Measurements from ENCODE around the gene MAN1A1. TPM values are rescaled to one million over a fixed set of nuclear protein-coding genes. Genes with fewer than 3 reads are reported as not detected.

The MAN1A1 gene
- total RNA-seq, 1 donor from 2014 or later, result 52.2 TPM

DNA sequence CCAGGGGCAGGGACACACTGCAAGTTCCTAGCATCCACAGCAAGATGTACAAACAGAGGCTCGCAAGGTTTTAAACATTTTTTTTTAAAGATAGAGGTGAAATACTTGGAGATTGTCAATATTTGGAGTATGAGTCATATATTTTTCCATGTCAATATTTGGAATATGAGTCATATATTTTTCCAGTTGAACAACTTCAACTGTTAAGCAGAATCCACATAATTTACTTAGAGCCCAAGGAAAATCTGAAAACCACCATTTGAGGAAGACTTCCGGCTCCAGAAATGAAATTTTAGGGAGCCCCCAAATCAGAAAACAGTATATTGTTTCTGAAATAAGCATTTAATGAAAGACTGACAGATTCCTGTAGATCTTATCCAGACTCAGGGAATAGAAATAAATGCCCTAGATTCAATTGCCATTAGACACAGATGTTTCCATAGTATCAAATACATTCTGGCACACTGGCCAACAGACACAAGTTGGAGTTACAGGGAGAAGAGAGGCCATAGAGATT lies 219.5 kb downstream of the MAN1A1 start:
- Mint-ChIP-seq H3K27ac (peak overlapping the region; percentile 19), H3K27me3 (no peaks in the 10 kb centered on the region), H3K9me3 (no peaks in the 10 kb centered on the region), H3K4me1 (ENCODE audit: unreplicated experiment) (peaks cover 21% of the 10 kb centered on the region), H3K36me3 (no peaks in the 10 kb centered on the region), H3K4me3 (no peak overlapping the region)
- TF ChIP-seq, protein P1, sequence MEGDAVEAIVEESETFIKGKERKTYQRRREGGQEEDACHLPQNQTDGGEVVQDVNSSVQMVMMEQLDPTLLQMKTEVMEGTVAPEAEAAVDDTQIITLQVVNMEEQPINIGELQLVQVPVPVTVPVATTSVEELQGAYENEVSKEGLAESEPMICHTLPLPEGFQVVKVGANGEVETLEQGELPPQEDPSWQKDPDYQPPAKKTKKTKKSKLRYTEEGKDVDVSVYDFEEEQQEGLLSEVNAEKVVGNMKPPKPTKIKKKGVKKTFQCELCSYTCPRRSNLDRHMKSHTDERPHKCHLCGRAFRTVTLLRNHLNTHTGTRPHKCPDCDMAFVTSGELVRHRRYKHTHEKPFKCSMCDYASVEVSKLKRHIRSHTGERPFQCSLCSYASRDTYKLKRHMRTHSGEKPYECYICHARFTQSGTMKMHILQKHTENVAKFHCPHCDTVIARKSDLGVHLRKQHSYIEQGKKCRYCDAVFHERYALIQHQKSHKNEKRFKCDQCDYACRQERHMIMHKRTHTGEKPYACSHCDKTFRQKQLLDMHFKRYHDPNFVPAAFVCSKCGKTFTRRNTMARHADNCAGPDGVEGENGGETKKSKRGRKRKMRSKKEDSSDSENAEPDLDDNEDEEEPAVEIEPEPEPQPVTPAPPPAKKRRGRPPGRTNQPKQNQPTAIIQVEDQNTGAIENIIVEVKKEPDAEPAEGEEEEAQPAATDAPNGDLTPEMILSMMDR (conservative IDR thresholded peaks at IDR 0.05), result no peak
- DNase-seq (ENCODE audit: extremely low spot score, unreplicated experiment), result no peak

DNA sequence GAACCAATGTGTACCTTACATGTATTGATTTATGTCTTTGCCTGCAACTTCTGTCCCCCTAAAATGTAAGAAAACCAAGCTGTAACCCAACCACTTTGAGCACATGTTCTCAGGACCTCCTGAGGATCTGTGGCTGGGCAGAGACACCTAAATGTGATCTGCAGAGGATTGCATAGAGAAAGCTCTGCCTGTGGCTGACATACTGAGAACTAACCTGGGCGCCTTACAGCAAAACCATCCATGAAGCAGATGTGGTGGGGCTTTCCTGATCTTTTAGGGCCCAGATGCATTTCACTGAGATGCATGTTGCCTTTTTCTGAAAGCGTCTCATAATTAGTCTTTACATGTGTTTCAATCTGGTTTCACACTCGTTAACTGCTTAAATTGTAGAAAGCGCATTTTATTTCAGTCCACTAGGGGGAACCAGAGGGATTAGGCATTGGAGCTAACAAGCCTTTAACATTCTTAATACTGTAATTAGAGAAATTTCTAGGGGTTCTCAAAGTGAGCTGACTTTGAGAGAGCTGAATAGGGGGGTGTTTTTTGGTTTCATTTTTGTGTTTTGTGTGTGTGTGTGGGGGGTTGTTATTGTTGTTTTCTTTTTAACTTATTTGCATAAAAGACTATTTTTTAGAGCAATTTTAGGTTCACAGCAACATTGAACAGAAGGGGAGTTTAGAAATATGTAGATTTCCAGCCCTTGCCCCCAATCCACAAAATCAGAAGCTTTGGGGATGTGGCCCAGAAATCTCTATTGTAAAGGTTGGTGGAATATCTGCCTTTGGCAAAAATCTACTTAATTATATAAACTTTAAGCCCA lies 220.2 kb downstream of the MAN1A1 start:
- Mint-ChIP-seq H3K4me1 (ENCODE audit: unreplicated experiment) (peaks cover 21% of the 10 kb centered on the region), H3K27ac (peak overlapping the region; percentile 44), H3K27me3 (no peaks in the 10 kb centered on the region), H3K4me3 (no peak overlapping the region), H3K36me3 (no peaks in the 10 kb centered on the region), H3K9me3 (no peaks in the 10 kb centered on the region)
- no peak for DNase-seq (ENCODE audit: extremely low spot score, unreplicated experiment)
- TF ChIP-seq, protein P1 (conservative IDR thresholded peaks at IDR 0.05), result peak; percentile 90

DNA sequence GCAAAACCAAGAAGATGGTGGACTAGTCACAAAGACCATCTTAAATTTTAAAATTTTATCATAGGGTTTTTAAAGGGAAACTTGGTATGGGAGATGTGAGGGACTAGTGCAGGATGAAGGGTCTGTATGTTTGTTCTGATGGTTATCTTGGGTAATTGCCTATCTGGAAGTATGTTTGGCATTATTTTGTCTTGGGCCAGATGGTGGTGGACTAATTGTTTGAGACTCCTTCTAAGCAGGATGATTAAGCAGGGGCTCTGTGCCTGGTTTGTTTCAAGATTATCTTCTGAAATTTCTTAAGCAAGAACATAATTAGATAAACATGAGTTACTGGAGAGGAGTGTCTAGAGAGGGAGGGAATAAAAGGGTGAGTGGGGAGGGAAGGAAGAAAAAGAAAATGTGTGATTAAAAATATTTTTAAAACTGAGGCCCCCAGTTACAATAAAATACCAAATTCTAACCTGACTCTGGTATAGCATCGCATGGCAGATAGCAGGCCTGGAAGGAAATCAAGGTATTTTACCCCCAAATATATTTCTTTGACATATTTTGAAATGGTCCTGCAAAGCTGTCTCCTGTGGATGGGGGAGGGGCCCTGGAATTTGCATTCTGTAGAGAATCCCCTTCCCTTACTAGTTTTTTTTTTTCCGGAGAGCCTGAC lies 221.2 kb downstream of the MAN1A1 start:
- no peaks in the 10 kb centered on the region for H3K27me3 Mint-ChIP-seq
- no peak overlapping the region for H3K4me3 Mint-ChIP-seq
- DNase-seq (ENCODE audit: extremely low spot score, unreplicated experiment), result no peak
- H3K36me3 Mint-ChIP-seq, result no peaks in the 10 kb centered on the region
- peaks cover 21% of the 10 kb centered on the region for H3K4me1 Mint-ChIP-seq (ENCODE audit: unreplicated experiment)
- no peak overlapping the region for H3K27ac Mint-ChIP-seq
- TF ChIP-seq, protein P1 (conservative IDR thresholded peaks at IDR 0.05), result no peak
- no peaks in the 10 kb centered on the region for H3K9me3 Mint-ChIP-seq

DNA sequence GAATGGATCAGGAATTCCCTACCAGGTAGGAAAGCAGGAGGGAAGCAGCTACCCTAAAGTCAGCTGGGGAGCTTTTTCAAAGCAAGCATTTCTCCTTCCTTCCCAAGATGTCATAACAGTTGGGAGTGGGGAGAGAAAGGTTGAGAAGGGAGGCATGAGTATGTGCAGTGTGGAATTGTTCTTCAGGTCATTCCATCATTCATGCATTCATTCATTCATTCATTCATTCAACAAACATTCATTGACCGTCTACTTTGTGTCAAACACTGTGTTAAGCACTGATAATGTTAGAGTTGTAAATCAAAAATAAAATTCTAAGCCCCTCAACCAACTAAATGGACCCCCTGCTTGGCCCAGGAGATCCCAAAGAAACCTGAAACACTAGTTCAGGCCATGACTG lies 221.9 kb downstream of the MAN1A1 start:
- TF ChIP-seq, protein P1 (conservative IDR thresholded peaks at IDR 0.05), result no peak
- peaks cover 21% of the 10 kb centered on the region for H3K4me1 Mint-ChIP-seq (ENCODE audit: unreplicated experiment)
- no peak overlapping the region for H3K27ac Mint-ChIP-seq
- H3K27me3 Mint-ChIP-seq, result no peaks in the 10 kb centered on the region
- no peak overlapping the region for H3K4me3 Mint-ChIP-seq
- H3K36me3 Mint-ChIP-seq, result no peaks in the 10 kb centered on the region
- DNase-seq (ENCODE audit: extremely low spot score, unreplicated experiment), result no peak
- H3K9me3 Mint-ChIP-seq, result no peaks in the 10 kb centered on the region

Data from type B pancreatic cell (in vitro differentiated cells).